Measurements from ENCODE around the gene EYS. TPM values are rescaled to one million over a fixed set of nuclear protein-coding genes. Genes with fewer than 3 reads are reported as not detected.

EYS gene
- total and polyA plus RNA-seq, 9 of the 15 experiments (the other 6 are each of a cell fraction or from before 2014, with no cell fraction given): 0.03 to 0.36 (median 0.10) TPM; not detected in 2

DNA sequence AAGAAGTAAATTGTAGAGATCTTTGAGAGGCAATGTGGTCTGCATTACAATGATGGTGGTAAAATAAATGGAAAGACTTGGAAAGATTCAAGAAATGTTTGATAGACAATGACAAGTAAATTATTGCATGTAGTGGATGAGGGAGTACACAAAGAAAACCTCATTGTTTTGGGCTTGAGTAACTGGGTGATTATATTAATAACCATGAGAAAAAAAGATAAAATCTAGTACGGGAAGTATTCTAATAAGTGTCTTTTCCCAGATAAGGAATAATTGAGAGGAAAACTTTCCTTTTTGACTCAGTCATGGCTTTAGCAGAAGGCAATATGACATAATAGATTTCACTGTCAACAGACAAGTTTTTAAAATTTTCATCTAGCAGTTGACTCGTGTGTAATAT lies 993.0 kb downstream of the EYS start (continued):
- TF ChIP-seq, protein P1, sequence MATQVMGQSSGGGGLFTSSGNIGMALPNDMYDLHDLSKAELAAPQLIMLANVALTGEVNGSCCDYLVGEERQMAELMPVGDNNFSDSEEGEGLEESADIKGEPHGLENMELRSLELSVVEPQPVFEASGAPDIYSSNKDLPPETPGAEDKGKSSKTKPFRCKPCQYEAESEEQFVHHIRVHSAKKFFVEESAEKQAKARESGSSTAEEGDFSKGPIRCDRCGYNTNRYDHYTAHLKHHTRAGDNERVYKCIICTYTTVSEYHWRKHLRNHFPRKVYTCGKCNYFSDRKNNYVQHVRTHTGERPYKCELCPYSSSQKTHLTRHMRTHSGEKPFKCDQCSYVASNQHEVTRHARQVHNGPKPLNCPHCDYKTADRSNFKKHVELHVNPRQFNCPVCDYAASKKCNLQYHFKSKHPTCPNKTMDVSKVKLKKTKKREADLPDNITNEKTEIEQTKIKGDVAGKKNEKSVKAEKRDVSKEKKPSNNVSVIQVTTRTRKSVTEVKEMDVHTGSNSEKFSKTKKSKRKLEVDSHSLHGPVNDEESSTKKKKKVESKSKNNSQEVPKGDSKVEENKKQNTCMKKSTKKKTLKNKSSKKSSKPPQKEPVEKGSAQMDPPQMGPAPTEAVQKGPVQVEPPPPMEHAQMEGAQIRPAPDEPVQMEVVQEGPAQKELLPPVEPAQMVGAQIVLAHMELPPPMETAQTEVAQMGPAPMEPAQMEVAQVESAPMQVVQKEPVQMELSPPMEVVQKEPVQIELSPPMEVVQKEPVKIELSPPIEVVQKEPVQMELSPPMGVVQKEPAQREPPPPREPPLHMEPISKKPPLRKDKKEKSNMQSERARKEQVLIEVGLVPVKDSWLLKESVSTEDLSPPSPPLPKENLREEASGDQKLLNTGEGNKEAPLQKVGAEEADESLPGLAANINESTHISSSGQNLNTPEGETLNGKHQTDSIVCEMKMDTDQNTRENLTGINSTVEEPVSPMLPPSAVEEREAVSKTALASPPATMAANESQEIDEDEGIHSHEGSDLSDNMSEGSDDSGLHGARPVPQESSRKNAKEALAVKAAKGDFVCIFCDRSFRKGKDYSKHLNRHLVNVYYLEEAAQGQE (IDR thresholded peaks at IDR 0.05; ENCODE audit: borderline replicate concordance): no peak
- TF ChIP-seq, protein P1 (CRISPR knock-in tag; IDR thresholded peaks at IDR 0.05; ENCODE audit: low read depth): no peak
- TF ChIP-seq FOXA1 (IDR thresholded peaks at IDR 0.05; ENCODE audit: borderline replicate concordance) (no peak), SETDB1 (IDR thresholded peaks at IDR 0.05; ENCODE audit: low read length) (no peak), PTBP1 (IDR thresholded peaks at IDR 0.05; ENCODE audit: low read depth, low read length) (no peak), BRF1 (IDR thresholded peaks at IDR 0.05; ENCODE audit: borderline replicate concordance, extremely low read depth, insufficient read length) (no peak)
- TF ChIP-seq, protein P2, sequence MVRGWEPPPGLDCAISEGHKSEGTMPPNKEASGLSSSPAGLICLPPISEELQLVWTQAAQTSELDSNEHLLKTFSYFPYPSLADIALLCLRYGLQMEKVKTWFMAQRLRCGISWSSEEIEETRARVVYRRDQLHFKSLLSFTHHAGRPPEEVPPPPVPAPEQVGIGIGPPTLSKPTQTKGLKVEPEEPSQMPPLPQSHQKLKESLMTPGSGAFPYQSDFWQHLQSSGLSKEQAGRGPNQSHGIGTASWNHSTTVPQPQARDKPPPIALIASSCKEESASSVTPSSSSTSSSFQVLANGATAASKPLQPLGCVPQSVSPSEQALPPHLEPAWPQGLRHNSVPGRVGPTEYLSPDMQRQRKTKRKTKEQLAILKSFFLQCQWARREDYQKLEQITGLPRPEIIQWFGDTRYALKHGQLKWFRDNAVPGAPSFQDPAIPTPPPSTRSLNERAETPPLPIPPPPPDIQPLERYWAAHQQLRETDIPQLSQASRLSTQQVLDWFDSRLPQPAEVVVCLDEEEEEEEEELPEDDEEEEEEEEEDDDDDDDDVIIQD (CRISPR knock-in tag; IDR thresholded peaks at IDR 0.05): no peak
